Tibial nerve (tissue), 3 donors: ENCODE results near the gene FAM180A.

Experiments used
- CTCF ChIP-seq, 5 experiments: fragments of 200-600 bp in 3 of 5; fragments of 450-650 bp in 2 of 5; sonication (generic) in 3 of 5; IDR thresholded peaks; one replicate each; pipeline ENCODE4 v1.5.1; 2016 to 2019; ENCODE audit warnings: antibody characterized with exemption in 5 of 5, mild to moderate bottlenecking in 3 of 5, moderate library complexity in 2 of 5
- POLR2A ChIP-seq, 2 donors: fragments of 450-650 bp; IDR thresholded peaks; one replicate each; pipeline ENCODE4 v1.6.1; 2017; ENCODE audit warnings: antibody characterized with exemption in 2 of 2, mild to moderate bottlenecking in 2 of 2, moderate library complexity in 2 of 2

- no peak for TF ChIP-seq CTCF (IDR thresholded peaks at IDR 0.05)
- no peak for TF ChIP-seq POLR2A (IDR thresholded peaks at IDR 0.05)
Observed at GRCh38 chr7:135789431-135789830, 40.8 kb upstream of the FAM180A start.
